HG03521 (cell line): Measurements from ENCODE around the gene IL1RAP.

Experiments
- ATAC-seq: cut with Tn5 transposase; IDR thresholded peaks from one replicate; pipeline ENCODE4 v1.9.1; 2021; ENCODE audit warnings: mild to moderate bottlenecking, moderate library complexity; ENCODE audit not compliant: unreplicated experiment

IL1RAP gene

GRCh38 chr3:190541008-190541407 is 27.1 kb downstream of the IL1RAP start:
- ATAC-seq, result no peak

- ATAC-seq, result no peak
Measured at GRCh38 chr3:190541560-190541959, 27.7 kb downstream of the IL1RAP start.

DNA sequence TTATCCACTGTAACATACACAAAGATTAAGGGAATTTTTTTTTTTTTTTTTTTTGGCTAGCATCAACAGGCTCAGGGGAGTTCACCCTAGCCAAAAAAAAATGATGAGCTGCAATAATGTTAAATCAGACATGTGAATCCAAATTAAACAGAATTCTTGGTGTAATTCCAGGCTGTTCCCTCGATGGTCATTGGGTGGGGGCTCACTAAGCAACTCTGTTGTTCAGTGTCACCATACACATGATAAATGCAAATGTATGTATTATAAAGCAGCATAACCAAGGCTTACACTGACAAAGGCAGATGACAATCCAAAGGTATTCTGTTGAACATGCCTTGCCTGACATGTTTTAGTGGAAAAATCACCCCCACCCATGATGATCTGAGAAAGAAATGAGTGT is 29.0 kb downstream of the IL1RAP start:
- no peak for ATAC-seq

DNA sequence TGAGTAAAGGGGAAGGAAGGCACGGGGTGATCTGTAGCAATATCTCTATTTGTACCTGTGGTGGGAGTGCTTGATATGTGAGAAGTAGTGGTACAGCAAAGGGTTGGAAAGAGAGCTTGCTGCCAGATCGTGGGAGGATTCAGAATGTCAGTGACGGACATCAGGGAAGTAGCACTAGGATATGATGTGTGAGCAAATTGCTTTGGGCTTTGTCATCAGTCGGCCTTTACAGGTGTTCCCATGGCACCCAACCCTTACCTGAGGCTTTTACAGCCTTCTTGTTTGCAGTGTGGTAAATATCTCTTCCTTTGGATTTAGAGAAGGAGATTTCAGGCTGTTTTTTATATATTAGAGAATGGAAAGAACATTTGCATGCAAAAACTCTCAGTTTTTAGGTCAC is 29.8 kb downstream of the IL1RAP start:
- ATAC-seq, result no peak

GRCh38 chr3:190545191-190545590 is 31.3 kb downstream of the IL1RAP start:
- no peak for ATAC-seq

GRCh38 chr3:190546881-190547510 is 33.1 kb downstream of the IL1RAP start:
- ATAC-seq, result no peak

- ATAC-seq, result no peak
Measured at GRCh38 chr3:190548031-190548656, 34.3 kb downstream of the IL1RAP start.

- ATAC-seq, result no peak
Measured at GRCh38 chr3:190552021-190552420, 38.1 kb downstream of the IL1RAP start.

DNA sequence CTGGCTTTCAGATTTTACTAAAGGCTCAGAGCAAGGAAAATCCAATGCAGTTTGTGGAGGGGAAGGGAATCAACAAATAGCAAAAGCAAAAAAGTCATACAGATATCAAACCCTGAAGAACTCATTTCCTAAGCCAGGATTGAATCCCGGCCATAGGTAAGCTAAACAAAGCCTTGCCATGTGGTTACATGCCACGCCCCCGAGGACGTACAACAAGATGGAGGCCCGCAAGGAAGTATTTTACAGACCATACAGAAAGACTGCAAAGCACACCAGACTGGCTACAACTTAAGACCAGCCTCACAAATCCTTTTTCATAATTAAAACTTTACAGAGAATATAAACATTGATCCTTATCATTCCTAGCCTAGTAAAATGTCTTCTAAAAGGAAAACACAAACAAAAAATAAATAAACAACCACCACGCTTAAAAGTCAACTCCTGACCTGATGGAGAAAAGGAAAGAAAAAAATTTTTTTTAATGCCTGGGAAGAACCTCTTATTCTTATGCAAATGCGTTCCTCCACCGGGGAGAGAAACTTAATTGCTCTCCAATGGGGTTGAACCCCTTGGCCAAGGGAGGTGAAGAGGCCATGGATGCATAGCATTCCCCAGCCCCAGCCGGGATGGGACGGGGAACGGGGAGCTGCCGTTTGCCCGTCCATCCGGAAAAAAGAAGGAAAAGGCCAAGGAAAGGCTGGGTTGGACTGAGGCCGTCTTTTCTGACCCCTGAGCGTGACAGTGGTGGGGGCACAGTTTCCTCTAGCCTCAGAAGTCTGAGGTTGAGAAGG is 39.3 kb downstream of the IL1RAP start:
- no peak for ATAC-seq

GRCh38 chr3:190554197-190554596 is 40.3 kb downstream of the IL1RAP start:
- ATAC-seq, result no peak

- ATAC-seq, result no peak
Measured at GRCh38 chr3:190556351-190556750, 42.5 kb downstream of the IL1RAP start.

DNA sequence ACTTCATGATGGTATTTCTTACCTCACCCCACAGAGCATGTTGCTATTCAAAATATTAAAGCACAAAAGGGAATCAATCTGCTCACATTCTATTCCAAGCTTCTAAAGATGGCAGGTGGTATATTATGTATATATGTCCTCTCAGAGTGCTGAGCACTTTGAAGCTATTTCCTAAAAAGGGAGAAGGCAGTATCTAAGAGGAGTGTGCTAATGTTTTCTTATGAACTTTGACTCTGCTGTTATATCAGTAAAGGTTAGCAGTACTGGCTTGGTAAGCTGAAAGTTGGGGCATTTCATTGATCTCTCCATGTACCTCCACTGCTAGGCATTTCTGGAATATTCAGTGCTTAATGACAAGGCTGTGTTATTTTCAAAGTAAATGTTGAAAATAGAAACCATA is 43.4 kb downstream of the IL1RAP start:
- ATAC-seq, result no peak

DNA sequence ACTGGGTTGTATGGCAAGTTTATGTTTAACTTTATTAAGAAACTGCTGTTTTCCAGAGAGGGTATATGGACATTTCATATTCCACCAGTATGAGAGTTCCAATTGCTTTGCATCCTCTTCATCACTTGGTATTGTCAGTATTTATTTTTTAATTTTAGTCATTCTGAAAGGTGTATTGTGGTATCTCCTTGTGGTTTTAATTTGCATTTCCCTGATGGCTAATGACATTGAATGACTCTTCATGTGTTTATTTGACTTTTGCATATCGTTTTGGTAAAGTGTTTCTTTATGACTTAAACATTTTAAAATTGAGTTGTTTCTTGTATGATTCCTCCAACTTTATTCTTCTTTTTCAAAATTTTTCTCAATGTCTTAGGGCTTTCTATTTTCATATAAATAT is 44.4 kb downstream of the IL1RAP start:
- ATAC-seq, result no peak

DNA sequence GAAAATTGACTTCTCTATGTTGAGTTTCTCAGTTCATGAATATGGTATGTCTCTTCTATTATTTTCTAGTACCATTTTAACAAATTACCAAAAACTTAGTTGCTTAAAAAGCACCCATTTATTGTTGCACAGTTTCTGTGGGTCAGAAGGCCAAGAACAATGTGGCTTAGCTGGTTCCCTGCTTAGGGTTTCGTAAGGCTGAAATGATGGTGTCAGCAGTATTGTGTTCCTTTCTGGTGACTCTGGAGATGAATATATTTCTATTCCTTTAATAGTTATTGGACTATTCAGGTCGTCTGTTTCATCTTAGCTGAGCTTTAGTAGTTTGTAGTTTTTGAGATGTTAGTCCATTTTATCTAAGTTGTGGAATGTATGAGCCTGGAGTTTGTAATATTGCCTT is 44.9 kb downstream of the IL1RAP start:
- no peak for ATAC-seq

DNA sequence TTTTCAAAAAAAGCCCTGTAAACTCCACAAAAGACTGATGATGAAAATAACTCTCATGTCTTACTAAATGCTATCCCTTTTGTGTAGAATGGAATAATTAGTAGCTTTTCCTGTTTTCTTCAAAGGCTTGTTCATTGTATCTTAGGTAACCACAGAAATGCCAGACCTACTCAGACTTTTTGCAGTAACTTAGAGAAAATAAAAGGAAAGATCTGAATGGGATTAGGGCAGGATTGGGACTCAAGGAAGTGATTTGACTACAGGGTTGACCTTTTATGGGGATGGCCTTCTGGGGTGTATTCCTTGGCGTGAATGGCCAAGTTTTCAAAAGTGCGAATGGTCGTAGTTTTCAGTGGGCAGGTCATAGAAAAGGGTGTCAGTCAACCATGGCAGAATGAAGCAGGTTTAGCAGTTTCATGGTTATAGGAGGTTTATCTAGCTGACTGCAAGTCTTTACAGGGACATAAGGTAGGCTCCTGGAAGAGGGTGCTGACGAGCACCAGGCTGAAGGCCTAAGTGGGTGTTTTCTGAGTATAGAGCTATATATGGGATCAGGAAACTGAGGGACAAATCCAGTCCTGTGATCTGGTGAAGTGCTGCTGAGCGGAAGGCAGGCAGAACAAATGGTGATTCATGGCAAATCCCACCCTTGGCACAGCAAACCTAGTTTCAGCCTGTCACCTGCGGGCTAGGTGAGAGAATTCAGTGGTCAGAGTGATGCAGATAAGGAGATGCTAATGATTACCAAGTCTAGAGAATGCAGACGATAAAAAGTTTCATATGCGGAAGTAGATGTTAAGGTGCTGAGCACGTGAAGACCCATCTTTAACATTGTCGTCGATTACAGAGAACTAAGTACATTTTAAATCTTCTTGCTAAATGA is 46.4 kb downstream of the IL1RAP start:
- ATAC-seq, result no peak

- no peak for ATAC-seq
Measured at GRCh38 chr3:190562866-190563510, 49.1 kb downstream of the IL1RAP start.

DNA sequence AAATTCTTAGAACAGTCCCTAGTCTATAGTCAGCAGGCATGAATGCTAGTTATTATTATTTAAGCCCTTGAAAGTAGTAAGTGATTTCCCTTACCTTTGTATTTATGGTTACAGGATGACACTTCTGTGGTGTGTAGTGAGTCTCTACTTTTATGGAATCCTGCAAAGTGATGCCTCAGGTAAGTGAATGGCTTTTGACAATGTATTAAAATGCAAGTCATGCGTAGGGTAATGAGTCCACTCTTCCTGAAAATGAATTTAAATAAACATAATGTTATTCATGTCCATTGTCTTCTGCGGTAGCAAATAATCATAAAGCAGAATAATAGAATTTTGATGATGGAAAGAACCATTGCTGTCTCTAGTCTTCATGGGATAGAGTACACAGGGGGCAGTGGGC is 50.3 kb downstream of the IL1RAP start:
- ATAC-seq, result no peak

DNA sequence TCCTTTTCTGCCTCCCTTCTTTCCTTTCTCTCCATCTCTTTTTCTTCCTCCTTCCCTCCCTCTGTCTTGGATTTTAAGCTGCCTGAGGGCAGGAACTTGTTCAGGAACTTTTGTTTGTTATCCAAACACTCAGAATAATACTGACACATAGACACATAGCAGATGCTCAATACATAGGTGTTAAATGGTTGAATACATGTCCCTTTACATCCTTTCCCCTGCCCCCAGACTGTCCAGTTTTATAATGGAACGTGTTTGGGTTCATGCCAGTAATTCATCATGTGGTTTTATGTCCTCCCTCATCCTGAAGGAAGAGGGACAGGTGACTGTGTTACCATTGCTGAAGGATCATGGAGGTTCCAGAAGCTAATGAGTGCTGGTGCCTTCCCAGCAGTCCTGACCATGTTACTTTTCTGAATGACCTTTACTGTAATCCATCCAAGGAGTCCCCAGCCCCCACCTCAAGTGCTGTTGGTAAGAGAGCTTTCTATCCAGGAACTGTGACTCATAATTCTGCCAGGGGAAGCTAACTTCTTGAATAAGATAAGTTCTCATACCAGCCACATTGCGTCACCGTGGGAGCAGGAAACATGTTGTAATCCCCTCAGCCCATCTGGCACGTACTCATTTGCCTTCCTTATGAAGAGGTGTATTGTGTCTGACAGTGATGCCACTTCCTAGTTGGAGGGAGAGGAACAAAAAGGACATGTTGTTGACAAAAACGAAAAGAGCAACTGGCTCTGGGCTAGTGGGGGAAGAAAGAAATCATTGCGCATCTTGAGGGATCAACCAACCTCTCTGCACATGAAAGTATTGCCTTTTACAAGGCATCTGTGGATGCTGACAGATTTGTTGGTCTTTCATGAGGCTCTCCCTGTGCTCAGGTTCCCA is 52.4 kb downstream of the IL1RAP start:
- no peak for ATAC-seq

DNA sequence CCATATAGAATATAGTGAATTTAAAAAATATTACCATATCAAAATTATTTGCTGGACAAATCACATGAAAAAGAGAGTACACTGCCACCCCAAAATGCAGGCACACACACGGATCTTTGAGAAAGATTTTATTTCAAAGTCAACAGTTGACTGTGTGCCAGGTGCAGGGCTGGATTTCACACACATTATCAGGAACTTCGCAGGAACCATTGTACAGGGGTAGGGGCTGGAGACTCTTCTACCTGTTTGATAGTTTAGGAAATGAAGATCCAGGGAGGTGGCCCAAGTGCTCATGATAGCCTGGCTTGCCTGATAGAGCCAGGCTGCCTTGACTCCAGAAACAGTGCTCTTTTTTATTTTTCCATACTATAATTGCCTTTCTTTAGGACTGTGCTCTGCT is 54.2 kb downstream of the IL1RAP start:
- no peak for ATAC-seq

GRCh38 chr3:190574473-190574872 is 60.6 kb downstream of the IL1RAP start:
- ATAC-seq, result no peak
